GM19328 (cell line): ENCODE results near the gene SELENOS.

Source experiments
- ATAC-seq: cut with Tn5 transposase; IDR thresholded peaks from one replicate; pipeline ENCODE4 v1.9.1; 2021; ENCODE audit warnings: mild to moderate bottlenecking, moderate library complexity; ENCODE audit not compliant: unreplicated experiment

Gene SELENOS

DNA sequence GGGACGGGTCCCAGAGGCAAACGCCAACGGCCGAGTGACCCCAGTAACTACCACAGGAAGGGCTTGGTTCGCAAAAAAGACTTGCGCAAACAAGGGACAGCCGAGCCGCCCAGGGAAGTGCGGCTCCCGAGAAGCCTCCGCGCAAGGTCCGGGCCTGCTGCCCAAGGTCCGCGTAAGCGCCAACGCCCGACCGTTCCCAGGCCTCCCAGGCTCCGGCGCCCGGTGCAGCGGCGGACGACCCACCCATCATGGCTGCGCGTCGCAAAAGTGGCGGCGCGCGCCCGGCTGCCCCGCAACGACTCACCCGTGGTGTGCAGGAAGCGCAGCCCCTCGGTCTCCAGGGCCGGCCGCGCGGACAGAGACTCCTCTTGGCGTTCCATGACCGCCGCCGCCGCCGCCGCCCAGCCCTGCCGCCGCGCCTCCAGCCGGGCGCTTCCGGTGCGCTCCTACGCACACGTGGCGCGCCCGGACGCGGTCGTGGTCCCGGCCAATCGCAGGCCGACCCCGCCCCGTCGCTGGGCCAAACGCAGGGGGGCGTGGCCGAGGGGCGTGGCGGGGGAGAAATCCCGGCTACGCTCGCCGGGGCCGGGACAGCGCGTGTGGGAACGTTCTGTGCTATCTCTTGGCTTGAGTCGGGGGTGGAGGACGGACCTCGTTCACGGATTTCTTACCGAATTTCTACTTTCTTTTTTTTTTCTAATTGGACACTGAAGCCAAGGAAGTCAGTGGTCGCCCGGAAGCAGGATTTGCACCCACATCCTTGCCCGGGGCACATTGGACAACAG, at the start of gene SELENOS:
Gene SELENOS (minus strand): TSS at position 448 of the 785 bp plus-strand sequence. CDS start 68 bp downstream, at position 380.
- ATAC-seq = peak; percentile 89

DNA sequence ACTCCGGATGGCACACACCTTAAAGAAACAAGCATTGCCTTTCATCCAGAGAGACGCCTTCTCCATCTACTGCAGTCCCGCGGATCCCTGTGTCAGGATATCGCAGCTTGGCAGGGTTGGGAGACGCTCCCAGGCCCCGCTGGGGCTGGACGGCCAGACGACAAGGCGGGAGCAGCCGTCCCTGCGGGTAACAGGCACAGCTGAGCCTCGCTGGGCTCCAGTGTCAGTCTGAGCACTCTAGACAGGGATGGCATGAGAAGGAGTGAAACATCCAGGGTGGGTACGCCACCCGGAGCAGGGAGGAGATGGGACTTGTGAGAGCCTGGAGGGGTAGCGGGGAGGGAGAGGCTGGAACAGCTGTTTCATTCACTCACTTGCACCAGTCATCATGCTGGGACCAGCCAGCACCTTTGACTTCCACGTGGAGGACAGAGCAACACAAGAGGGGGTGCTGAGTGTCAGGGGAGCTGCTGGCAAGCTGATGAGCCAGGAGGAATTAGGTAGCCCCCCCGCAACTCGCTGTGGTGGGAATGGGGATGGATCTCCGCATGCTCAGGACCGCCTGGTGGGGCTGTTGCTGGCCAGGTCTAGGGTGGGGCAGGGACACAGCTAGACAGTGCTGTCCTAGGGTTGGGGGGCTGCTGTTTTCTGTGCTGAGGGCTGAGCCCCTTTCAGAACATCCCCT, 49.3 kb upstream of the SELENOS start:
- no peak for ATAC-seq

- no peak for ATAC-seq
Observed at GRCh38 chr15:101326026-101326315, 48.7 kb upstream of the SELENOS start.

DNA sequence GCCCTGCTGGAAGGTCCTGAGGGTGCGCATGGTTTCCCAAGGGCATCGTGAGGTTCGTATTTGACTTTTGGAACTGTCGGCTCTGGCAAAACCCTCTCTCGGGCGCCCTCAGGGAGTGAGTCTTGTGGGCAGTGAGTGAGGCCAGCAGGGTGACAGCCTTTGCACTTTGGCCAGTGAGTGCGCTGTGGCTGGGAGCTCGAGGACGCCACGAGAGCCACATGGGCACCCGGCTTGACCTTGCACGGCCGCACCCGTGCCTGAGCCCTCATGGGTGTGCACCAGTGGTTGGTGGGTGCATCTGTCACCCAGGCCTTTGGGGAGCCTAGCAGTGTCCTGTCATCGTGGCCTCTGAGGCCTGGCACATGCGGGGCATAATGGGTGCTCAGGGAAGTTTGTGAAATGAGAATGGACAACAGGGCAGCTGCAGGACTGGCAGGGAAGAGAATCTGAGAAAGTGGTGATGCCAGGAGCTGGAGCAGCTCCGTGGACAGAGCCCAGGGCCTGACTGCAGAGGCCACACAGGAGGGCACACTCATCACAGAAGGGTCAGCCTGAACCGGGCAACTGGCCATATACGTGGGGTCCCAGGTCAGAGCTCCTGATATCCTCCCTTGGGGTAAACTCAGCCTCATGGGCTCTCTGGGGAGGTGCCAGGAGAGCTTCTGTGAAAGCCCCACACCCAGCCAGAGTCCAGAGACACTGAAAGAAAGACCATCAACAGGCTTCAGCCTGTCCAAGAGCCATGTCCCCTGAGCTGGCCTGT, 48.2 kb upstream of the SELENOS start:
- ATAC-seq = no peak

GRCh38 chr15:101324524-101325177, 47.4 kb upstream of the SELENOS start:
- no peak for ATAC-seq

GRCh38 chr15:101323793-101324523, 46.7 kb upstream of the SELENOS start:
- ATAC-seq = no peak

DNA sequence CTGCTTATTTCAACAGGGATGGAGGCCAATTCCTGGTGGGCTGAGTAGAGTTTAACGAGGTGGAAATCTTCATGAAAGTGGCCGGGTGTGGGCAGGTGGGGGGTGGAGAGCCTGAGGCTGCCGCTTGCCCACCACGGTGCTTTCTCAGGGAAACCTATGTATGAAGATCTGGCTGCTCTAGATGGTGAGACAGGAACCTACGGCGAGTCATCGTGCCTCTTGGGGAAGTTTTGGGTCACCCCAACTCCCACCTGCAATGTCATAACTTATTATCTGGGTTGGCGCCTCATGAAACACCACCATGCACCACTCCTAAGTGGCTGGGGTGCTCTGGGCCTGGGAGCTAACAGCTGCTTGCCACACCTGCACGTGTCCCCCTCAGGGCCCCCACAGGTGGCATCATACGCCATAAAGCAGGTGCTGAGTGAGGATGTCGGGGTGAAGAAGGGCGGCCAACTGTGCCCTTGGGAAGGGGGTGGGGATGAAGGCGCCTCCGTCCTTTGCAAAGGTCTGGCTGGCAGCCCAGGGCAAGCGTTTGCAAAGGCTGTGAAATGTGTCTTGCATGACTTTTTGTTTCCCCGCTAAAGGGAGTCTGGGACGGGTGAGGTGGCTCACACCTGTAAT, 45.7 kb upstream of the SELENOS start:
- ATAC-seq = no peak

GRCh38 chr15:101322016-101322695, 44.9 kb upstream of the SELENOS start:
- no peak for ATAC-seq

- ATAC-seq = peak; percentile 63
Observed at GRCh38 chr15:101320501-101321052, 43.3 kb upstream of the SELENOS start.

GRCh38 chr15:101318839-101319238, 41.6 kb upstream of the SELENOS start:
- no peak for ATAC-seq

GRCh38 chr15:101318147-101318819, 41.0 kb upstream of the SELENOS start:
- no peak for ATAC-seq

DNA sequence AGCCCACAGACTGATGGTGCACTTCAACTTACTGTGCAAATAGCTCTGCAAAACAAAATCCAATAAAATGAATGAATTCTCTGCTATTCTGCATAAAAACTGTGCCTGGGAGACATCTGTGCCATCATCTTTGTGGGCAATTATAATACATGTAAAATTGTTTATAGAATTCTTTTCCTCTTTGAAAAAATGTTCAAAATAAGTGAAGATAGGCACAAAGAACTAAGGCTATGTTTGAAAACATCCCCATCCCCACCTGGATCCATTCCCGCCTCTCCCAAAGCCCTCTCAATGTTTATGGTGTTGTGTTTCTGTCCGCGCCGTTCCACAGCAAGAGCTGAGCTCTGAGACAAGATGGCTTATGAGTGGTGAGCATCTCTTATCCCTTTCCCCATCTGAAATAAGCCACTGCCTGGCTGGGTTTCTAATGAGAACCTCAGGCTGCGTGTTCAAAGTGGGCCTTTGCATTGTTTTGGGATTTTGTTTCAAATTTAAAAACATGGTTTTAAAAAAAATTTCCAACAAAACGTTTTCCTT, 40.1 kb upstream of the SELENOS start:
- ATAC-seq = no peak

DNA sequence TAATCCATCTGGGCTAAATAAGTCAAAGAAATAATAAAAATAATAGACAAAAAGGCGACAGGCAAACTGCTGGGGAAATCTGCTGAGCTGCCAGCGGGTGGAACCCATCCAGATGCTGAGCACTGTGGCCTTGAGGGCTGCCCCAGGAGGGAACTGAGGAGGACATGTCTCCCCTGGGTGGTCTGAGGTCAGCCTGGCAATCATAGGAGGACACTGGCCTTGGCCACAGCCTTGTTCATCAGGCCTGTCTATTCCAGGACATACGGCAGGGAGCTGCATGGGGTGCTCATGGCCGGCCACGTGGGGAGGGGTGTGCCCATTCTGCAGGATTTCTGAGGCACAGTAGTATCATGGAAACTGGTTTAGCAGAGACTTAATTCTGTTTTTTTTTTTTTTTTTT, 39.2 kb upstream of the SELENOS start:
- no peak for ATAC-seq

- ATAC-seq = no peak
Observed at GRCh38 chr15:101315736-101316135, 38.5 kb upstream of the SELENOS start.

GRCh38 chr15:101314336-101315125, 37.2 kb upstream of the SELENOS start:
- ATAC-seq = no peak

DNA sequence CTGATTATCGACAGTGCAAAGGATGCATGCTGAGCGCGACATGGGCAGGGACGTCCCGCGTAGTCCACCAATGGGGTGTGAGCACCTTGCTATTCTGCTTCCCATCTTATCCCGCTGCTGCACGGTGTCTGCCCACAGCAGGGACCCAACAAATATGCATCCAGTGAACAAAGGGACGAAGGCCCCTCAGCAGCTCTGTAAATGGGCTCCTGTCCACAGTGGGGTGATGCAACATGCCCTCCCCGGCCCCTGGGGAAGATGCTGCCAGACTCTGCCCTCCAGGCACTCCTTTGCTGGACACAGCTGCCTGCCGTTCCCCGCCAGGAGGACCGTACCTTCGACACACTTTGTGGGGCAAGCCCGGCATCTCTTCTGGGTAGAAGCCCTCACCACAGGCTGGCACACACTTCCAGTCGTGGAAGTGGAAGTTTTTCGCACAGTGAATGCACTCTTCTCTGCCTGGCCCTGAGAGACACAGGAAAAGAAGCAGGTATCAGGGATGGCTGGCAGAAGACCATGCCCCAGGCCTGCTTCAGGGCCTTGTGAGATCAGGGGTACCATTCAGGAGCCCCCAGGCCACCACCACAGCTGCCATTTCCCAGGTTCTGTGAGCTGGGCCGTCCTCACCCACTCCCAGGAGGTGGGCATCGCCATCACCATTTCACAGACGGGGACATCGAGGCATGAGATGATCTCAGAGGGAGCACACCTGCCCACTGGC, 35.9 kb upstream of the SELENOS start:
- no peak for ATAC-seq

DNA sequence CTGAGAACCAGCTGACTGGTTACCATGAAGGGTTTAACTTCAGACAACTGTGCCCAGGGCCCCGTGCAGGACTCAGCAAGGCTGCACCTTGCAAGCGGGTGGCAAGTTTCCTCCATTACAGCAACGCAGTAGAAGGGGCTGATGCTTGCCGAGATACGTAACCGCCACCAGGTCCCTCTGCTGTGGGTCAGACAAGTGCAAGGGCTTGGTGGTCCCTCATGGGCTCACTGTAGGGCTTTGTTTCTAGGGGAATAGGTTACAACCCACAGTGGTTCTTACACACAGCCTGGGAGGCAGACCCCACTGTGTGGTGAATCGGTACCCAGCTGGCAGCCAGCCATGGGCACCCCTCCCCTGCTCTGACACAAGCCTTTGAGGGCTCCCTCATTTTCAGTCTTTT, 33.2 kb upstream of the SELENOS start:
- ATAC-seq = no peak
